Amniotic epithelial cell (primary cell): ENCODE measurements around the gene KLHL8.

Experiments used
- DNase-seq: peaks from one replicate; pipeline ENCODE4 v3.0.0-alpha.2; 2010; ENCODE audit warnings: low read depth

KLHL8 gene

GRCh38 chr4:87120411-87121162 lies 99.8 kb downstream of the KLHL8 start:
- DNase-seq, result peak; percentile 37

- no peak for DNase-seq
Observed at GRCh38 chr4:87120010-87120409, 100.4 kb downstream of the KLHL8 start.

DNA sequence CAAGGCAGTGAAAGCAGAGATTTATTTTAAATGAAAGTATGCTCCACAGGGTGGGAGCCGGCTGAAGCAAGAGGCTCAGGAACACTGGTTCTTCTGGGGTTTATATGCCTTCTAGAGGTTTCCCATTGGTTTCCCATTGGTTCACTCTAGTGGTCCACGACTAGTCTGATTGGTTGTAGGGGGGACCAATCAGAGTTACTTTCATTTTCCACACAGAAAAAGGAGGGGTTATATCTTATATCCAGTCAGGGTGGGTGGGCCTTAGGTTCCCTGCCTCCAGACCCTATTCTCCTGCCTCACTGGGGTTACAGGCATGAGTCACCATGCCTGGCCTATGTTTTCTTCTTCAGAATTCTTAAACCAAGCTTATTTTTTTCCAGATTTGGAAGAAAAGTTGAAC lies 101.6 kb downstream of the KLHL8 start:
- DNase-seq, result peak; percentile 81

DNA sequence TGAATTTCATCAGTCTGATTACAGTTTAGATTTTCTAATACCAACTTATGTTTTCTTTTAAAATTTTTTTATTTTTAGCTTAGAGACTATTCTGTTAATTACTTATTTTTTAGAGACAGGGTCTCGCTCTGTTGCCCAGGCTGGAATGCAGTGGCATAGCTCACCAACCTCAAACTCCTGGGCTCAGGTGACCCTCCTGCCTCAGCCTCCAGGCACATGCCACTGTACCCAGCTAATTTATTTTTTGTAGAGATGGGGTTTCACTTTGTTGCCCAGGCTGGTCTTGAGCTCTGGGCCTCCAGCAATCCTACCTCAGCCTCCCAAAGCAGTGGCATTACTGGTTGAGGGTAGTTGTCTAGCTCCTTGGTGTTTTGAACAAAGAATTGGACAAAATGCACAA lies 102.0 kb downstream of the KLHL8 start:
- no peak for DNase-seq

DNA sequence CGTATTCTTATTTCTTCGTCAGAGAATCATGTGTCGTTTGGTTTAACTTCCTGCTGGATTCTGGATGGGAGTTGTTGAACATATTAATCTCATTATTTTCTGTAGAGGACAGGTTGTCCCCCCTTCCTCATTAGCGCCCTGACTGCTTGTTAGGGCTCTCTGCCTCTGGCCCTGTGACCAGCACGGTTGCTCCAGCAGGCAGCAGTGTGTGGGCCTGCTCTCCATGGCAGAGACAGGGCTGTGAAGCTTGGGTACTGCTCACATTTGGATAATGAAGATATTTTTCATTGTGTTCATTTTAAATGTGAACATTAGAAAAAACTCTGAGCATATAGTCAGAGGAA lies 102.7 kb downstream of the KLHL8 start:
- DNase-seq, result no peak

GRCh38 chr4:87117051-87117731 lies 103.2 kb downstream of the KLHL8 start:
- DNase-seq, result peak; percentile 47

- no peak for DNase-seq
Observed at GRCh38 chr4:87116231-87116630, 104.2 kb downstream of the KLHL8 start.

DNA sequence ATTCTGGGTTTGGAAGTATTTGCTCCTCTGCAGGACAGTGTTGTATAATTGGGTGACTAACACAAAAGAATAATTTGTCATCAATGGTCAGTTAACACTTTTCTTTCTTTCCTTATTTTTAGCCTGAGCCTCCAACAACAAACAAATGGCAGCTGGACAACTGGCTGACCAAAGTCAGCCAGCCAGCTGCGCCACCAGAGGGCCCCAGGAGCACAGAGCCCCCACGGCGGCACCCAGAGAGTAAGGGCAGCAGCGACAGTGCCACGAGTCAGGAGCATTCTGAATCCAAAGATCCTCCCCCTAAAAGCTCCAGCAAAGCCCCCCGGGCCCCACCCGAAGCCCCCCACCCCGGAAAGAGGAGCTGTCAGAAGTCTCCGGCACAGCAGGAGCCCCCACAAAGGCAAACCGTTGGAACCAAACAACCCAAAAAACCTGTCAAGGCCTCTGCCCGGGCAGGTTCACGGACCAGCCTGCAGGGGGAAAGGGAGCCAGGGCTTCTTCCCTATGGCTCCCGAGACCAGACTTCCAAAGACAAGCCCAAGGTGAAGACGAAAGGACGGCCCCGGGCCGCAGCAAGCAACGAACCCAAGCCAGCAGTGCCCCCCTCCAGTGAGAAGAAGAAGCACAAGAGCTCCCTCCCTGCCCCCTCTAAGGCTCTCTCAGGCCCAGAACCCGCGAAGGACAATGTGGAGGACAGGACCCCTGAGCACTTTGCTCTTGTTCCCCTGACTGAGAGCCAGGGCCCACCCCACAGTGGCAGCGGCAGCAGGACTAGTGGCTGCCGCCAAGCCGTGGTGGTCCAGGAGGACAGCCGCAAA lies 106.0 kb downstream of the KLHL8 start:
- DNase-seq, result no peak

DNA sequence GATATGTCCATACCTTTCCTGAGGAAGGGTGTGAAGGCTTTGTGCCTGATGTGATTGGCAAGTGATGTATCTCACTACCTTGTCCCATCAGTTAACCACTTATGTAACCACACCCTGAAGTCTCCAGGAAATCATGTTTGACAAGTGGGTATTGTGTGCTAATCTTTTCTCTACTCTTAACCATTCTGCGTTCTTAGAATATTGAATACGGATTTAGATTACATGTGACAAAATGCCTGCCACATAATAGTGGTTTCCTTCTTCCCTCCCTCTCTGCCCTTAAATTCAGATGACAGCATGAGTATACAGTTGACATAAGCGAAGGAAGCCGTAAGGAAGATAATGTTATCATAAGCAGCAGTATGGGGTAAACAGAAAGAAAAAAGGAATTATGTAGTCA lies 108.4 kb downstream of the KLHL8 start:
- DNase-seq, result peak; percentile 19
